Measurements from ENCODE around the gene ARHGAP26.

The ARHGAP26 gene

GRCh38 chr5:142725231-142726187 lies 44.7 kb upstream of the ARHGAP26 start:
- no peak for TF ChIP-seq CTCF (IDR thresholded peaks at IDR 0.05)
- Histone ChIP-seq H3K27ac (peak overlapping the region; percentile 47 to 54), H3K4me3 (no peak overlapping the region), H3K4me1 (peaks cover 0 to 26% (median 12%) of the 10 kb centered on the region in 4 donors), H3K36me3 (no peaks in the 10 kb centered on the region), H3K9me3 (no peaks in the 10 kb centered on the region), H3K27me3 (no peaks in the 10 kb centered on the region)
- intact Hi-C loops (cut with DNase I; ENCODE audit: low total_unique reads), result no loop called here
- no peak for DNase-seq

- Histone ChIP-seq H3K27me3 (no peaks in the 10 kb centered on the region), H3K36me3 (no peaks in the 10 kb centered on the region), H3K27ac (peak overlapping the region; percentile 47 to 54), H3K4me1 (peaks cover 0 to 26% (median 10%) of the 10 kb centered on the region in 4 donors), H3K9me3 (no peaks in the 10 kb centered on the region), H3K4me3 (no peak overlapping the region)
- intact Hi-C loops (cut with DNase I; ENCODE audit: low total_unique reads), result no loop called here
- no peak for DNase-seq
- TF ChIP-seq CTCF (IDR thresholded peaks at IDR 0.05), result no peak
Measured at GRCh38 chr5:142726188-142726731, 43.9 kb upstream of the ARHGAP26 start.

GRCh38 chr5:142727735-142728047 lies 42.5 kb upstream of the ARHGAP26 start:
- H3K9me3 ChIP-seq, result no peaks in the 10 kb centered on the region
- no peak overlapping the region for H3K4me3 ChIP-seq
- H3K27me3 ChIP-seq, result no peaks in the 10 kb centered on the region
- peaks cover 0 to 26% (median 9%) of the 10 kb centered on the region in 4 donors for H3K4me1 ChIP-seq
- no peak overlapping the region for H3K27ac ChIP-seq
- no peak for TF ChIP-seq CTCF (IDR thresholded peaks at IDR 0.05)
- intact Hi-C loops (cut with DNase I; ENCODE audit: low total_unique reads), result no loop called here
- DNase-seq, result no peak
- no peaks in the 10 kb centered on the region for H3K36me3 ChIP-seq

- Histone ChIP-seq H3K4me3 (no peak overlapping the region), H3K27me3 (no peaks in the 10 kb centered on the region), H3K9me3 (no peaks in the 10 kb centered on the region), H3K27ac (no peak overlapping the region), H3K36me3 (no peaks in the 10 kb centered on the region), H3K4me1 (no peaks in the 10 kb centered on the region)
- no peak for DNase-seq
- TF ChIP-seq CTCF (IDR thresholded peaks at IDR 0.05), result no peak
- intact Hi-C loops (cut with DNase I; ENCODE audit: low total_unique reads), result no loop called here
Measured at GRCh38 chr5:142735323-142736246, 34.6 kb upstream of the ARHGAP26 start.

- no peak overlapping the region for H3K27ac ChIP-seq
- H3K36me3 ChIP-seq, result no peaks in the 10 kb centered on the region
- no peak for TF ChIP-seq CTCF (IDR thresholded peaks at IDR 0.05)
- no peaks in the 10 kb centered on the region for H3K9me3 ChIP-seq
- H3K27me3 ChIP-seq, result no peaks in the 10 kb centered on the region
- no peak for DNase-seq
- intact Hi-C loops (cut with DNase I; ENCODE audit: low total_unique reads), result no loop called here
- no peak overlapping the region for H3K4me3 ChIP-seq
- H3K4me1 ChIP-seq, result no peaks in the 10 kb centered on the region
Measured at GRCh38 chr5:142736247-142736632, 33.9 kb upstream of the ARHGAP26 start.
